ENCODE measurements around the gene BABAM2. TPM values are rescaled to one million over a fixed set of nuclear protein-coding genes. Genes with fewer than 3 reads are reported as not detected.

BABAM2 gene
- total RNA-seq, 2 donors from 2014 or later: 32.2 to 33.5 TPM

GRCh38 chr2:28098501-28099225, 208.1 kb downstream of the BABAM2 start:
- intact Hi-C loops (cut with DNase I): no loop called here
- no peak for TF ChIP-seq CTCF (IDR thresholded peaks at IDR 0.05)
- no peaks in the 10 kb centered on the region for H3K27me3 ChIP-seq
- no peak overlapping the region for H3K27ac ChIP-seq
- H3K4me1 ChIP-seq: no peaks in the 10 kb centered on the region
- H3K4me3 ChIP-seq: no peak overlapping the region
- no peak overlapping the region for H3K9ac ChIP-seq (ENCODE audit: low read depth in 2 of 2, low read length in 2 of 2)
- H3K9me3 ChIP-seq: no peaks in the 10 kb centered on the region
- DNase-seq: no peak
- no peaks in the 10 kb centered on the region for H3K36me3 ChIP-seq

- intact Hi-C loops (cut with DNase I): no loop called here
- no peak for TF ChIP-seq CTCF (IDR thresholded peaks at IDR 0.05)
- Histone ChIP-seq H3K9me3 (no peaks in the 10 kb centered on the region), H3K4me1 (no peaks in the 10 kb centered on the region), H3K36me3 (no peaks in the 10 kb centered on the region), H3K9ac (ENCODE audit: low read depth in 2 of 2, low read length in 2 of 2) (no peak overlapping the region), H3K27me3 (no peaks in the 10 kb centered on the region), H3K27ac (no peak overlapping the region), H3K4me3 (no peak overlapping the region)
- no peak for DNase-seq
Observed at GRCh38 chr2:28101123-28101522, 210.6 kb downstream of the BABAM2 start.

GRCh38 chr2:28101892-28102291, 211.4 kb downstream of the BABAM2 start:
- Histone ChIP-seq H3K27me3 (no peaks in the 10 kb centered on the region), H3K4me3 (no peak overlapping the region), H3K9me3 (no peaks in the 10 kb centered on the region), H3K36me3 (no peaks in the 10 kb centered on the region), H3K9ac (ENCODE audit: low read depth in 2 of 2, low read length in 2 of 2) (no peak overlapping the region), H3K4me1 (no peaks in the 10 kb centered on the region), H3K27ac (no peak overlapping the region)
- TF ChIP-seq CTCF (IDR thresholded peaks at IDR 0.05): no peak
- intact Hi-C loops (cut with DNase I): no loop called here
- DNase-seq: no peak

- intact Hi-C loops (cut with DNase I): no loop called here
- Histone ChIP-seq H3K27ac (no peak overlapping the region), H3K9me3 (no peaks in the 10 kb centered on the region), H3K9ac (ENCODE audit: low read depth in 2 of 2, low read length in 2 of 2) (no peak overlapping the region), H3K36me3 (no peaks in the 10 kb centered on the region), H3K4me1 (no peaks in the 10 kb centered on the region), H3K27me3 (no peaks in the 10 kb centered on the region), H3K4me3 (no peak overlapping the region)
- TF ChIP-seq CTCF (IDR thresholded peaks at IDR 0.05): no peak
- DNase-seq: no peak
Observed at GRCh38 chr2:28102455-28102874, 211.9 kb downstream of the BABAM2 start.

GRCh38 chr2:28103611-28104010, 213.1 kb downstream of the BABAM2 start:
- H3K9me3 ChIP-seq: no peaks in the 10 kb centered on the region
- H3K36me3 ChIP-seq: no peaks in the 10 kb centered on the region
- intact Hi-C loops (cut with DNase I): no loop called here
- no peaks in the 10 kb centered on the region for H3K4me1 ChIP-seq
- no peak for DNase-seq
- no peak overlapping the region for H3K27ac ChIP-seq
- no peak for TF ChIP-seq CTCF (IDR thresholded peaks at IDR 0.05)
- no peak overlapping the region for H3K4me3 ChIP-seq
- no peaks in the 10 kb centered on the region for H3K27me3 ChIP-seq
- H3K9ac ChIP-seq (ENCODE audit: low read depth in 2 of 2, low read length in 2 of 2): no peak overlapping the region
